Epithelial cell of esophagus (primary cell): ENCODE measurements around the gene MYO1F.

Source experiments
- DNase-seq: peaks from one replicate; pipeline ENCODE4 v3.0.0; 2010; ENCODE audit warnings: low read depth
- H3K4me3 ChIP-seq: 2 replicates; pipeline ENCODE4 v1.5.1; 2011; ENCODE audit warnings: mild to moderate bottlenecking, low read length, control low read depth
- CTCF ChIP-seq: IDR thresholded peaks from 2 replicates; pipeline ENCODE4 v1.5.1; 2011; ENCODE audit warnings: low read depth, mild to moderate bottlenecking, low read length, control low read depth, inconsistent platforms; ENCODE audit not compliant: insufficient read depth; ENCODE audit errors: missing control alignments

The MYO1F gene

GRCh38 chr19:8610041-8610935 lies 33.0 kb upstream of the MYO1F start, which contains the start of gene ADAMTS10:
Gene ADAMTS10 (minus strand): TSS chr19:8610715. CDS start chr19:8605710, 5,005 bp downstream.
- DNase-seq = no peak
- no peak for TF ChIP-seq CTCF
- no peak within 1 kb of the TSS for H3K4me3 ChIP-seq

- no peak overlapping the region for H3K4me3 ChIP-seq
- TF ChIP-seq CTCF = no peak
- no peak for DNase-seq
These were observed 32.2 kb upstream of the MYO1F start for GRCh38 chr19:8609279-8610040.

- DNase-seq = no peak
- no peak for TF ChIP-seq CTCF
- no peak overlapping the region for H3K4me3 ChIP-seq
These were observed 31.7 kb upstream of the MYO1F start for GRCh38 chr19:8608941-8609278.

GRCh38 chr19:8607386-8607785 lies 30.1 kb upstream of the MYO1F start:
- no peak for DNase-seq
- H3K4me3 ChIP-seq = no peak overlapping the region
- TF ChIP-seq CTCF = no peak

GRCh38 chr19:8605514-8605913 lies 28.3 kb upstream of the MYO1F start:
- no peak for DNase-seq
- TF ChIP-seq CTCF = no peak
- no peak overlapping the region for H3K4me3 ChIP-seq

GRCh38 chr19:8601796-8602195 lies 24.6 kb upstream of the MYO1F start:
- no peak overlapping the region for H3K4me3 ChIP-seq
- no peak for TF ChIP-seq CTCF
- no peak for DNase-seq
